ENCODE data around the gene SLCO4A1.
A peak's percentile ranks its signal among the peaks of the same experiment; 100 is the strongest.
"Not testable (repeated sequence)": the region's sequence is repeated elsewhere in the genome, so short reads cannot be mapped to it uniquely, and the experiment has no call there.

Gene SLCO4A1

GRCh38 chr20:62622178-62622876 is 20.0 kb upstream of the SLCO4A1 start:
- DNase-seq: no peak

- no peak for DNase-seq
Measured at GRCh38 chr20:62622877-62623487, 19.3 kb upstream of the SLCO4A1 start.

- DNase-seq: peak in 2 of 56 donors; percentile 16 to 19
Measured at GRCh38 chr20:62623488-62624324, 18.6 kb upstream of the SLCO4A1 start.

- no peak for DNase-seq
Measured at GRCh38 chr20:62624325-62624690, 18.0 kb upstream of the SLCO4A1 start.

- DNase-seq: peak in 1 of 56 donors; percentile 15
Measured at GRCh38 chr20:62624719-62625453, 17.4 kb upstream of the SLCO4A1 start.

- DNase-seq: no peak
Measured at GRCh38 chr20:62625516-62625915, 16.8 kb upstream of the SLCO4A1 start.

DNA sequence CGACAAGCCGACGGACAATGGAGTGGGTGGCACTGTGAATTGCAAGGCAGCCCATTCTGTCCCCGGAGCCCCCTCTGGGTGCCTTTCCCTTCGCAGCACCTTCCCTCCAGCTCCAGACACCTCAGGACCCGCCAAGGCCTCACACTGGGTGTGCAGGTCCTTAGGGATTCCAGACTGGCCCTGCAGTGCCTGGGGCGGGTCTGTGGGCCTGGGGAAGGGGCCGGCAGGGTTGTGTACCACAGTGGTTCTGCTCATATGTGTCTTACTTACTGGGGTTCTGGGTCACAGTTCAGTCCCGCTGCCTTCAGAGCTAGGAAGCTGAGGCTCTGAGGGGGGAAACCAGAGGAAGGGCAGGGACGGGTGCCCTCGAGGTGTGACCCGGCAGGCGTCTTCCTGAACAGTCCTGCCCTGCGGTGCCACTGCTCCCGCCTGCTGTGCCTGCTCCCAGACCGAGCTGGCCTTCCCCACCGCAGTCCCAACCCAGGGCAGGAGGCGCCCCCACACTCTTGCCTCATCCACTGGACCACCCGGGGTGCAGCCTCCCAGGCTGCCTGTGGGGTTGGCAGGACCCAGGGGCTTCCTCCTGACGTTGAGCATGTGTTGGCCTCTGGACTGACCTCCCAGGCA is 16.3 kb upstream of the SLCO4A1 start:
- no peak for DNase-seq

GRCh38 chr20:62627425-62627824 is 14.9 kb upstream of the SLCO4A1 start:
- not testable (repeated sequence) for DNase-seq

DNA sequence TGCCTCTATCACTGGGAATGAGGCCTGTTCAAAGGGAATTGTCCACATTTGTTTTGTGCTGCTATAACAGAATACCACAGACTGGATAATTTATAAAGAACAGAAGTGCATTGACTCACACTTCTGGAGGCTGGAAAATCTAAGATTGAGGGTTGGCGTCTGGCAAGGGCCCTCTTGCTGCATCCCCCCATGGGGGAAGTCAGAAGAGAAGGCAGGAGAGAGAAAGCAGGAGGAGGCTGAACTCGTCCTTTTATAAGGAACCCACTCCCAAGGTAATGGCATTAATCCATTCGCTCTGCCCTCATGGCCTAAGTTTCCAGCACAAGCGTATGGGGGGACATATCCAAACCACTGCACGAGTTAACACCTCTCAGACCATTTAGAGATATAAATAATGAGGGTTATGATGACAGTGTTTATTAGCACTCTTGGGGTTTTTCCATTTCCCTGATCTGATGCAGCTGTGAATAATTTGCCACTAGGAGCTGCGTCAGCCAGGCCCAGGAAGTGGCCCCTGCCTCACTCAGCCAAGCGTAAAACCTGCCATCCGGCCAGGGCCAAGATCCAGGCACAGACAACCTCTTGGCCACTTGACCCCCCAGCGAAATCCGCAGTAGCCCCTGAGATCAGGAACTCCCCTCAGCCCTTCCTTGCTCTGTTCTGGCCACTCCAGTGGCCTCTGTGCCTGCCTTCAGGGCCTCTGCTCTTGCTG is 14.2 kb upstream of the SLCO4A1 start:
- DNase-seq: no peak

GRCh38 chr20:62628691-62629090 is 13.6 kb upstream of the SLCO4A1 start:
- DNase-seq: no peak

DNA sequence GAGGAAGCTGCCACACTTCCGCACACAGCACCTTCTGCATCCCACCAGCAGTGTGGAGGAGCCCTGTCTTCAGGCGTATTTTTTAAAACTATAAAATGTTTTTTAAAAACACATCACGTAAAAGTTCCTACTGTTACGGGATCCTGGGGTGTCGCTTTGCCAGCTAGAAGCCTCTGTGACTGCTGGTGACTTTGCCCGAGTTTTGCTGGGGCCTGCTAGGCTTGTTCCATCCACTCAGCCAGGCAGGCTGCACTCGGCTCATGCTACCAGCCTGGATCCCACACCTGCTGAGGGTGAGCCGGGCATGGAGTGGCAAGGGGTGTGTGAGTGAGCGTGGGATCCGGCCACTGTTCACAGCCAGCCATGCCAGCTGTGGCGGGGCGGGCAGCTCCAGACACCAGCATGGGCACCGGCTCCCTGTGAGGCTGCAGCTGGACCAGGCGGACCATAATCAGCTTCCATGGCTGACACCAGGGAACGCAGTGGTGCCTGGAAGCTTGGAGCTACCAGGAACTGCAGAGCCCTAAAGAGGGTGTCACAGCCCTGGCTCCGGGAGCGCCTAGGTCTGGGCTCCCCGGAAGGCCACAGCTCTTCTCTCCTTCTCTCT is 12.3 kb upstream of the SLCO4A1 start:
- DNase-seq: no peak

DNA sequence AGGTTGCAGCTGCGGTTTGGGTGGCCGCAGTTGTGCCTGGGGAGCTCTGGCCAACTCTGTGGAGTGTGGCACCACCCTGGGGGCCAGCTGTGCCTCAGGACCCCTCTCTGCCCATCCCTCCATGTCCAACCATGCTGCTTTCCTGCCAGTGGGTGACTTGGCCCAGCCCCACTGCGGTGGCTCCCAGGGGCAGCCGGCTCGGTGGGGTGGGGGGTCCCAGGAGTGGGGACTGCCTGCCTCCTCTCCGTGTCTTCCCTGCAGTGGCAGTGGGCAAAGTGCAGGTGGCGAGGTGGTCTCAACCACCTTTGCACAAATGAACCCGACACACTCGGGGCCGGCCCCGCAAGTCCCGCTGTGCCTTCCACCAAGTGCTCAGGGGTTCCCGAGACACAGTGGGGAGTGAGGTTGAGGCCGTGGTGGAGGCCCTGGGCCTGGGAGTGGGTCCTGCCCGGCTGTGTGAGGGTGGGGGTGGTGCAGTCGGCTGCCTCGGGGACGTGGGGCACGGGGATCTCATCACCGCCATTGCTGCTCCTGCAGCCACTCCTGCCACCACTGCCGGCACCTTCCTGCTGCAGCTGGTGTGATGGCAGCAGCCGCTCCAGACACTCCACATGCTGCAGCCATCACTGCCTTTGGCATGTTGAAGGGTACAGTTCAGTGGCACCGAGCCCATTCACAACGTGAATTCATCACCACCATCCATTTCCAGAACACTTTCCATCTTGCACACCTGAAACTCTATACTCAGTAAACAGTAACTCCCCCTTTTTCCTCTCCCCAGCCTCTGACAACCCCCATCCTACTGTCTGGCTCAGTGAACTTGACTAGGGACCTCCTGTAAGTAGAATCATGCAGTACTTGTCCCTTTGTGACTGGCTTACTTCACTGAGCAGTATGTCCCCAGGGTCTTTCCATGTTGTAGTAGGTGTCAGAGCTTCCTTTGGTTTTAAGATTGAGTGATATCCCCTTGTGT is 10.7 kb upstream of the SLCO4A1 start:
- no peak for DNase-seq

- DNase-seq: no peak
Measured at GRCh38 chr20:62632575-62633090, 9.7 kb upstream of the SLCO4A1 start.

DNA sequence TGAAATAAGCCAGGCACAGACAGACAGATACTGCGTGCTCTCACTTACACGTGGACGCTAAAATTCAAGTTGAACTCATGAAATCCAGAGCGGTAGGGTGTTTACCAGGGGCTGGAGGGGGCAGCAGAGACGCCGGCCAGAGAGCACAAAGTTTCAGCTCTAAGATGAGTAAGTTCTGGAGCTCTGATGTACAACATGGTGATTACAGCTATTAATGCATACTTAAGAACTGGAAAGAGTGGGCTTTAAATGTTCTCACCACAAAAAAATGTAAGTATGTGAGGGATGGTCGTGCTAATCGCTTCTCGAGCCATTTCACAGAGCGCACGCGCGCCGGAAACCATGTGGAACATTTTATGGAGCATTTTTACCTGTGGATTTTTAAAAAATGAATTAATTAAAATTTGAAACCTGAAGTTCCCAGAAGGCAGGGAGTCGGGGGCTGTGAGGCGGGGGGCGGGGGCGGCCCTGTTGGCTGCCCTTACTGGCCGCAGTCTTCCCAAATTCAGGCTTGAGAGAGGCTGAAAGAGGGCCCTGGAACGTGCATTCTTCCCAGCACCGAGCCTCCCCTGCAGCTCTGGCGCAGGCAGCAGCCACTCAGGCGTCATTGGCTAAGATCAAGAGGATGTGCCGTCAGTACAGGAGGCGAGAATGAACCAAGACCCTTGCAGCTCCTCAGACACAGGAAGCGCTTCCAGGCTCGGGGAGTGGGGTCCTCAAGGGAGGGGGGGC is 8.5 kb upstream of the SLCO4A1 start:
- DNase-seq: no peak

DNA sequence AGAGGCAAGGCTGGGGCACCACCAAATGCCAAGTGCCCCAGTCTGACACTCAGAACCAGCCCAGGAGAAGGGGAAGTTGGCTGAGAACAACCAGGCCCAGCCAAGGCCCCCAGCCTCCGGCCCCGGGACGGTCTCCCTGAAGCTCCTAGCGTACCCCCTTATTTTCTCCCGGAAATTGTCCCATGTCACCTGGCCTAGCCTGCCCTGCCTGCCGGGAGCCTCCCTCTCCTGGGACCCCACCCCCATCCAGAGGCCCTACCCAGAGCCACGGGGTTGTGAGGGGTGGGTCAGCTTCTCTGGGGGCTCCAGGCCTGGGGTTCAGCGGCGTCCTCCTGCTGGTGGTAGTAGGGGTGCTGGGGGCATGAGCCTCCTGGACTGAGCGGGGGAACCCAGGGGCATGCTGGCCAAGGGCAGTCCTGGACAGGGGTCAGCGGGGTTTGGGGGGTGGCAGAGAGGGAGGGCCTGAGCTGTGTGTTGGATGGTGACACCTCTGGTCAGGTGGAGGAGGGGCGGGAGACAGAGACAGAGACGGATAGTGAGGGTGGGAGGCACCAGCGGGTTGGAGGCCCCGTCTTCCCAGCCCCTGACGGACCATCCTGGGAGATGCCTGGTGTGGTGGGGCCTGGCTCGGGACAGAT is 7.9 kb upstream of the SLCO4A1 start:
- no peak for DNase-seq

DNA sequence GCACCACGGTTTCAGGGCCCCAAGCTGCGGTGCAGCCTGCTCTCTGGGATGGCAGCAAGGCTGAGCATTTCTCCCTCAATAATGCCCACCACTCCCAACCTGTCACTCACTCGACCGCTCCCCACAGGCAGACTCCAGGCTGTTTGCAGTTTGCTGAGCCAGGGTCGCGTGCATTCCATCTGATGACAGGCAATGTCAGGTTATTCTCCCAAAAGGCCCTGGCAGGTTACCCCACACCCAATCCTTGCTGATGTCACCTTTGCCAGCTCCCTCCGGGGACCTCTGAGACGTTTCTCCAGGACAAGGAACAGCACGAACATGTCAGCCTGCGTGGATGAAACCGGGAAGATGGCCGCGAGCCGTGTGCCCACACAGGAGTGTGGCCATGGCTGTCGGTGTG is 7.1 kb upstream of the SLCO4A1 start:
- DNase-seq: no peak

DNA sequence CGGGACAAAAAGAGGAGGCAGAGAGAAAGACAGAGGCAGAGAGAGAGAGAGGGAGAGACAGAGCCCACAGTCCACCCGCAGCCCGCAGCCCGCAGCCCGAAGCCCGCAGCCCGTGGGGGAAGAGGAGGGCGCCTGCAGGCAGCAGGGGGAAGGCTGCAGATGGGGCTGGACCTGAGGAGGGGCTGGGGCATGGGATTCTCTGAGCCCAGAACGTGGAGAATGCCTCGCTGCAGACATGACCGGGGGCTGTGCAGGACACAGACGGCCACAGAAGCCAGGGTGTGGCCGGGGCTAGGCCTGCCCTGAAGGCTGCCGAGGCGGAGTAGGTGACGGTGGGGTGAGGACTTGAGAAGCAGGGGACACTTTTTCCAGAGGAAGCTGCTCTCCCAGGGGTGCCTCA is 6.5 kb upstream of the SLCO4A1 start:
- DNase-seq: no peak
